Testis (tissue), 2 donors: Measurements from ENCODE around the gene CSF2RB.

Experiments used
- CTCF ChIP-seq, 3 experiments: fragments of 450-650 bp in 2 of 3; fragments of 200-600 bp in 1 of 3; sonication (generic) in 1 of 3; IDR thresholded peaks; one replicate each; pipeline ENCODE4 v1.5.1; 2016 to 2019; ENCODE audit warnings: antibody characterized with exemption in 3 of 3, mild to moderate bottlenecking in 2 of 3, moderate library complexity in 1 of 3
- POLR2A ChIP-seq: fragments of 450-650 bp; IDR thresholded peaks from one replicate; pipeline ENCODE4 v1.6.1; 2017; ENCODE audit warnings: antibody characterized with exemption, mild to moderate bottlenecking, moderate library complexity

- no peak for TF ChIP-seq CTCF (IDR thresholded peaks at IDR 0.05)
- TF ChIP-seq POLR2A = no peak
Observed at GRCh38 chr22:36891646-36892045, 21.8 kb upstream of the CSF2RB start.
